Panc1 (cell line): ENCODE data around the gene FGF7. TPM values are rescaled to one million over a fixed set of nuclear protein-coding genes. Genes with fewer than 3 reads are reported as not detected.

Experiments
- ATAC-seq: fragments of 200-7000 bp; cut with Tn5 transposase; 2 replicates; pipeline ENCODE4 v1.9.1; 2020; ENCODE audit warnings: mild to moderate bottlenecking, moderate library complexity
- BruUV-seq: library from RNA; stranded (reverse); fragments of 400-500 nt; replicated peaks from 2 replicates; lab custom pipeline; 2021; lab: Mats Ljungman, UMichigan
- CTCF ChIA-PET: fragments of 300-600 bp; sonication (Branson Sonifier 250); formaldehyde crosslinking; loops from one replicate; lab custom pipeline; 2022; ENCODE audit warnings: antibody characterized with exemption; lab: Charles Lee
- POLR2A ChIA-PET: fragments of 300-600 bp; sonication (Branson Sonifier 250); formaldehyde crosslinking; loops from one replicate; lab custom pipeline; 2022; ENCODE audit warnings: antibody characterized with exemption; lab: Charles Lee
- DNase-seq: peaks from one replicate; pipeline ENCODE4 v3.0.0-alpha.2; 2010; ENCODE audit warnings: low read depth, low spot score
- H3K27ac ChIP-seq: 2 replicates; pipeline ENCODE4 v1.5.1; 2011; ENCODE audit warnings: mild to moderate bottlenecking, low read length, inconsistent platforms
- H3K27me3 ChIP-seq: fragments of 200-500 bp; sonication (Bioruptor generic); 2 replicates; pipeline ENCODE4 v1.6.0; 2014; ENCODE audit warnings: low read length, inconsistent platforms; ENCODE audit not compliant: control insufficient read depth, insufficient read depth
- H3K36me3 ChIP-seq: fragments of 200-500 bp; sonication (Bioruptor generic); 2 replicates; pipeline ENCODE4 v1.5.1; 2014; ENCODE audit warnings: inconsistent platforms, mild to moderate bottlenecking, low read length, moderate library complexity; ENCODE audit not compliant: control insufficient read depth, insufficient read depth
- H3K4me1 ChIP-seq: 2 replicates; pipeline ENCODE4 v1.5.1; 2011; ENCODE audit warnings: inconsistent platforms, mild to moderate bottlenecking, low read length, moderate library complexity; ENCODE audit not compliant: control insufficient read depth, insufficient read depth
- H3K4me3 ChIP-seq, 2 experiments: 2 replicates each; pipeline ENCODE4 v1.5.1; 2011 to 2012; ENCODE audit warnings: low read depth in 2 of 2, low read length in 2 of 2, mild to moderate bottlenecking in 2 of 2, inconsistent platforms in 1 of 2, moderate library complexity in 1 of 2
- H3K9me3 ChIP-seq: fragments of 200-500 bp; sonication (Bioruptor generic); 2 replicates; pipeline ENCODE4 v1.5.1; 2014; ENCODE audit warnings: low read depth, mild to moderate bottlenecking, inconsistent platforms, low read length, moderate library complexity; ENCODE audit not compliant: control insufficient read depth, insufficient read depth
- CTCF ChIP-seq: fragments of 450-650 bp; IDR thresholded peaks from 2 replicates; pipeline ENCODE4 v1.5.1; 2017; ENCODE audit warnings: mild to moderate bottlenecking
- POLR2AphosphoS5 ChIP-seq: IDR thresholded peaks from 2 replicates; pipeline ENCODE4 v1.6.1; 2012; ENCODE audit warnings: mild to moderate bottlenecking, low read depth, low read length, moderate library complexity
- REST ChIP-seq, 2 experiments: IDR thresholded peaks; 2 replicates each; pipeline ENCODE4 v1.6.1; 2011 to 2012; ENCODE audit warnings: low read depth in 2 of 2, control low read depth in 1 of 2, low read length in 1 of 2, mild to moderate bottlenecking in 1 of 2, moderate library complexity in 1 of 2; ENCODE audit not compliant: insufficient read depth in 1 of 2
- SIN3A ChIP-seq: IDR thresholded peaks from 2 replicates; pipeline ENCODE4 v1.6.1; 2012; ENCODE audit warnings: low read depth, mild to moderate bottlenecking, low read length, moderate library complexity, borderline replicate concordance; ENCODE audit not compliant: insufficient read depth
- TCF7L2 ChIP-seq: IDR thresholded peaks from 2 replicates; pipeline ENCODE4 v1.6.1; 2011; ENCODE audit warnings: mild to moderate bottlenecking, low read depth, low read length, inconsistent platforms
- in situ Hi-C: cut with HindIII; loops from 2 replicates; pipeline ENCODE4 v1.10.0; 2016; ENCODE audit warnings: low sequenced_read_pairs, low pct_unique_long_range_greater_than_20kb
- intact Hi-C: fragments of 100-400 bp; cut with micrococcal nuclease; formaldehyde crosslinking; loops from one replicate; pipeline ENCODE4 v1.10.0; 2022; ENCODE audit not compliant: unreplicated experiment
- total RNA-seq: library from RNA; stranded (reverse); gene quantifications from one replicate; pipeline ENCODE4 v1.2.1, GENCODE V29; 2021; ENCODE audit not compliant: unreplicated experiment

Gene FGF7
- total RNA-seq, 1 experiment from 2014 or later: not detected

- TF ChIP-seq CTCF: no peak
- TF ChIP-seq REST (IDR thresholded peaks at IDR 0.05; ENCODE audit: insufficient read depth in 1 of 2, low read depth in 2 of 2, low read length in 1 of 2): no peak
- TF ChIP-seq SIN3A: no peak
- TF ChIP-seq TCF7L2: no peak
- no peak for TF ChIP-seq POLR2AphosphoS5
- no peaks in the 10 kb centered on the region for H3K36me3 ChIP-seq
- no peak overlapping the region for H3K4me3 ChIP-seq
- DNase-seq (no peak), ATAC-seq (no peak)
- CTCF ChIA-PET: no interaction called here
- no peaks in the 10 kb centered on the region for H3K9me3 ChIP-seq
- in situ Hi-C loops (no loop called here), intact Hi-C loops (no loop called here)
- POLR2A ChIA-PET: no interaction called here
- no peaks in the 10 kb centered on the region for H3K27me3 ChIP-seq
- no TSS peak for BruUV-seq
- H3K4me1 ChIP-seq: no peaks in the 10 kb centered on the region
- H3K27ac ChIP-seq: no peak overlapping the region
These were observed 16.8 kb downstream of the FGF7 start for GRCh38 chr15:49439678-49440395.

GRCh38 chr15:49441356-49441755 is 18.3 kb downstream of the FGF7 start:
- intact Hi-C loops: no loop called here
- Histone ChIP-seq H3K4me3 (no peak overlapping the region), H3K4me1 (no peaks in the 10 kb centered on the region), H3K27ac (no peak overlapping the region), H3K27me3 (no peaks in the 10 kb centered on the region), H3K9me3 (no peaks in the 10 kb centered on the region), H3K36me3 (no peaks in the 10 kb centered on the region)
- ChIA-PET CTCF (no interaction called here), POLR2A (no interaction called here)
- in situ Hi-C loops: no loop called here
- TF ChIP-seq CTCF (no peak), REST (IDR thresholded peaks at IDR 0.05; ENCODE audit: insufficient read depth in 1 of 2, low read depth in 2 of 2, low read length in 1 of 2) (no peak), SIN3A (no peak), TCF7L2 (no peak), POLR2AphosphoS5 (no peak)
- ATAC-seq: no peak
- no TSS peak for BruUV-seq
- no peak for DNase-seq
